Stimulated activated CD8-positive, alpha-beta memory T cell treated with anti-CD3 and anti-CD28 coated beads, Interleukin-12 subunit alpha, Interleukin-12 subunit beta, amount 100 ng/mL, for 4 hours (primary cell): ENCODE measurements around the gene BCL11A.

Experiments
- DNase-seq: peaks from one replicate; pipeline ENCODE4 v3.0.0-alpha.2; 2020; ENCODE audit warnings: low read depth

The BCL11A gene

DNA sequence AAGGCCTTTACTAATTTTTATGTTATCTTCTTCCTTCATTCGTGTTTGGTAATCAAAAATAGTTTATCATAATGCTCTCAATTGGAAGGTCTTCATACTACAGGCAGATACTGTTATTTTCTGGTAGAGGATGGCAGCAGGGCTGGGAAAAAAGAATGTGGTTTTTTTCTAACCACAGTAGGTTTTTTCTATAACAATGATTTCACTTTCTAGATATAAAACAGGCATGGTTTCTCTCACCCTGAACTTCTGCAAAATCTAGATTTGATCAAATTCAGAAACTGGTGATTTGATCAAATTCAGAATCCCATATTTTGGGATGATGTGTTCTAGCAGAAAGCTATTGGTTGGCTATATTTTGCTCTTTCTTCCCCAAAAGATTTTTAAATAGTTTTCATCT is 27.6 kb downstream of the BCL11A start:
- DNase-seq = no peak

DNA sequence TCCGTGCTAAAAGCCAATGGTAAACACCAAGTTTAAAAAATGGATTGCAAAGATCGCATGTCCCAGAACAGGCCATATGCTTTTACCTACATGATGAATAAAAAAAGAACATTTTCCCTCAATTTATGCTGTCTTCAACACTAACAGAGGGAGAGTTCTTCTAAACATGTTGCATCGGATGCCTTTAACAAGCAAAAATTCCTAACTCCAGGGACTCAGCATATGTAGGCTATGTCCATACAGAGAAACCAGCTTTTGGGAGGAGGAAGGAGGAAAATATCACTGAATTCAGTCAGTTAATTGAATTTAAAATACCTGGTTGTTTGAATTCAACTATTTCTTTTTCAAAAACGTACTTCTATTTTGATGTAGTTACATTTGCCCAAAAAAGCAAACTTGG is 28.6 kb downstream of the BCL11A start:
- DNase-seq = no peak

DNA sequence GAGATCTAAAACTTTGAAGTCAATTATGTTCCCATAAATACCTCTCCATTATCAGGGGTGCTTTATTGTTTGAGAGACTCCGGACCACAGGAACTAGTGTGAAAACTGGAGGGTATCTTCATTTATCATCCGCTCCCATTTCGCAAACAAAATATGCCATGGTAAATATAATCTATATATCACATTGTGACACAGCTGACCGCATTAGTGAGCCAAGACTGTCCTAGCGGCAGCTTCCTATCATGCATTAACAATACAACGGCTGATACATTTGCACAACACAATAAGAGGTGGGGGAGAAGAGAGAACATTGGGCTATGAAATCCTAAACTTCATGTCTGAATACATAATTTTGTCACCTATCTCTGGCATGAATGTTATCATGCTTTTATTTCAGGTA is 29.5 kb downstream of the BCL11A start:
- DNase-seq = no peak

DNA sequence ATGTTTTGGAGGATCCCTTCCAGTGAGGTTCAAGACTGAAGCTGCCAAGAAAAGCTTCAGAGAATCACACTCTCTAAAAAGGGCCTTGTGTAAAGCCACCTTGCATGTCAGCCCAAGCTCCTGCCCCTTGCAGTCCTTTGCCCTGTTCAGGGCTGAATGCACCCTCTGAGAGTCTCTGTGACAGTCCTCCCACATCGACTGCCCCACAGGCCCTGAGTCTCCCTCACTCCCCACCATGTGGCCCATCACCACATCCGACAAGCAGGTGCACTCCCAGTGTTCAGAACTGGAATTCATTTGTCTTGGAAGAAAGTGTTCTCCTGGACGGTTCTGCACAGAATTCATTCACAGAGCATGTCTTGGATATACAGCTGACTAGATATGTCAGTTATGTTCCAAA is 31.0 kb downstream of the BCL11A start:
- DNase-seq = no peak

DNA sequence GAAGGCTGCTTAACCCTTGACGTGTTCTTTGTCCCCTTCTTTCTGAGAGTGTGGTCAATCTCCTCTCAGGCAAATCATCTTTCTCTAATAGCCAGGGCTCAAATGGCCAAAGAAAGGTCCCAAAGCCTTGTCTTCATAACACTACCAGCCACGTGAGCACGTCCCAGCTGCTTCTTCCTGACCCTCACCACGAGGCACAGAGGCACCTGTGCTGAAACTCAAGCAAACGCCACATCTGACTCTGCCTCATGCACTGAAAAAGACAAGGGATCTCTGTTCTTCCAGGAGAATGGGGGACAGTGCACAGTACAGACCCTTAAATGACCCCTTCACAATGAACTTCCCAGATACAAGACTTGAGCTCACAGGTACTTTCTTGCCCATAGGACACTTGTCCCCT is 31.8 kb downstream of the BCL11A start:
- DNase-seq = no peak

DNA sequence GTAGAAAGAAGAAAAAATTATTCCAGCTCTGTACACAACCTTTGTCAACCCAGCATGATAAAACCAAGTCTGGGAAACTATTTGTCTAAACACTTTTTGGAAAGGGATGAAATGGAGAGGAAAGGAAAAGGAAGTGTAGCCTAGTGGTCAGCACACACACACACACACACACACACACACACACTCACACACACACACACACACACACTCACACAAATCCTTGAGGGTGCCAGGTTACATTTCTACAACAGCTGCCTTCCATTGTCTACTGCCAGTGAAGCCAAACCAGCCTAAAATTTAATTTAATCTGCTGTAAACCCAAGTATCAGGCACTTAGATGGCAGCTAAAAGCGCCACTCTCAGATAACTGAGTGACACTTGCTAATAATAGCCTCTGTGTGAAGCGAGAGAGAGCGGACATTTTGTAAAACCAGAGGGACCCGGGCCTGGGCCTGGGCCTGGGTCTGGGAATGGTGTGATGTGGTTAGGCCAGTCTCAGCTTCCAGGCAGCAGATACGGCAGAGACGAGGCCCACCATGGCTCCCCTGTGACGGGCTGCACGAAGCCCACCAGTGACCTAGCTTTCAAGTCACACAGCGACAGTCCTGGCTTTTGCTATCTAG is 32.4 kb downstream of the BCL11A start:
- no peak for DNase-seq

DNA sequence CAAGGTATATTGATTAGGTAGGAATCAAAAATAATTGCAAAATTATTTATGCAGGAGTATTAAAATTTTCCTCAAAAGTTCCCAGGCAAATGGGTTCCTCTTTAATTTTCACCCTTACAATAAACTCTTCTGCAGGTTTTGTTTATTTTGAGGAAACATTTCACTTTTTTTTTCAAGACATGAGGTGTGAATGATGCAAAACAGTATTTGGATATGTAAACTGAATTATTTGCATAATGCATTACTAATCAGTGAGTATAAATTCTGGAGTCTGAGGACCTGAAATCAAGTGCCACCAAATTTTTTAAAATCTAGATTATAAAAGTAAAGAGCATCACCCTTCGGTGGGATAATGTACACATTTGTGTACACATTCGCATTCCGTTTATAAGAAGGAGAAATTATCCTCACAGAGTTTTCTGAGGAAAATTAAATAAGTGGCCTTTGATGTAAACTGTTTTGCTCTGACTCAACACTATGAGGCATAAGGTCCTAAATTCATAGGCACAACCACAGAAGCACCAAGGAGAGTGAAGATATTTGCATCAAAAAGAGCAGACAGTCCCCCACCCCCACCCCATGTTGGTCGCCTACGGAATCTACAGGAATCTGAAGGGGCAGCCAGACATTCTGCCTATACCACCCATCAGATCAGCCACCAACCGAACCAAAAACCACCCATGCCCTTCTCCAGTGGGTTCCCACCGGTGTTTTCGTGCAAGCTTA is 33.1 kb downstream of the BCL11A start:
- DNase-seq = no peak

DNA sequence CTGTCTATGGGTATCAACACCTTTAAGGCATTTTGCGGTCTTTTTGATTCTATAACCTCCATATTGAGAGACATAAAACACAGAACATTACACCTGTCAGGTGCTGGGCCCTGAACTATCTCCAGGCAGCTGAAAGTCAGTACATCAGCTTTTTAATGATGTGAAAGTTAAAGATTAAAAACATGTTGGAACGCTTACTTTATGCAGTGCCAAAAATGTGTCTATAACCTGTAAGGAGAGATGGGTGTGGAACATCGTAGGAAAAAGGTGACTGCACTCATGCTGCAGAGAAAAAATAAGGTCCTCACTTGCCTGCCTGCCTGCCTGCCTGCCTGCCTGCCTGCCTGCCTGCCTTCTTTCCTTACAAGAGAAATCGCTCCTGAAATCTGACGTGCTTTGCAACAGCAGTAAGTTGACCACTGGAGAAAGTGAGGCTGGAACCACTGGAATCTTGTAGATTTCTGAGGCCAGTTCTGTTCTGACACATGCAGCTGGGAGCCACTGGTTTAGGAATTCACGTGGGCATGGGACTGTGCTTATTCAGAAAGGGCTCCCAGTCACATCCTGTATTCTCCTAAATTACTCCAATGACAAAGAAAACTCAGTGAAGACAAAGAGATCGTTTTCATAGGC is 34.1 kb downstream of the BCL11A start:
- no peak for DNase-seq

DNA sequence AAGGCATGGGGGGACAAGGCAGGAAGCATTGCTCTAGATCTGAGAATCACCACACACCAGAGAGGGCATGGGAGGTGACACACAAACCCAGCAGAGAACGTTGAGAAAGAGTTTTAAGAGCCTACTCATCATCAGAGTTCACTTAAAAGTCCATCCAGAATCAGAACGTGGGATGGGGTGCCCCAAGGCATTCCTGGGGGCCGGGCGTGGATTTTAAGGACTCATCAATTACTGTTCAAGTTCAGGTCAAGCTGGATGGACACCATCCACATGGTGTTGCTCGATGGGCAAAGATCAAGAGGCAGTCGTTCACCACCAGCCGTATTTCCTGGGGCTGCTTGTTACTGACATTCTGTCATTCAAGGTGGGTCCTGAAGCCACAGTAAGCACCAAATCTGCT is 34.9 kb downstream of the BCL11A start:
- DNase-seq = no peak

DNA sequence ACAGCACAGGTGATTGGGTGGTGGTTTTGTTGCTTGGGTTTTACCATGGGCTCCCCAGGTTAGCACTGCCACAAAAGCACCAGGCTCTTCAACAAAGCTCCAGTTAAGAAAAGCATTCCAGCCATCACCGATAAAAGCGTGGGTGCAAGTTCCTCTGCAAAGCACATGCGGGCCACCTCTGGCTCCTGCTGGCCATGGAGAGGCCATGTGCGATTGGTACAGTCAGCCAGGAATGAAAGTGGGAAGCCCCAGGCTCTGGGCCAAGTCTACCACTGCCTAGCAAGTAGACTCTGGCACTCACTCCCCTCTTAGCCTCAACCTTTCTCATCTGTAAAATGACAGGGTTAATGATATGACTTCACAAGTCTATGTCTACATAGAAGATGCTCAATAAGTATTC is 36.0 kb downstream of the BCL11A start:
- DNase-seq = no peak

DNA sequence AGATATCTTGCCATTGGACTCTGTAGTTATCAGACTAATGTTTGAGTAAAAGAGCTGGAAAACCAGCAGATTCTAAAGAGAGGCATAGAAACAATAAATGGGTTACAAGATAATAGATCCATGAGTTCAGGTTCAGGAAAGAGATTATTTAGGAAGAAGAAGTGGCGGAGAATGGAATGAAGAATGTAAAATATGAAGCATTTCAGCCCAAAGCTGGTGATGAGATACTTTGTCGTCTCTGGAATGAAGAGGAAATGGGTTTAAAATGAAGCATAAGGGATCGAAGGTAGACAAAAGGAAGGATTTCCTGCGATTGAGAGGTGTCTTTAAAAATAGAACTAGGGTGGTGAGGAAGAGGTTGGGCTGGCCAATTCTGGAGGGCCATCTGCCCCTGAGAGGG is 36.6 kb downstream of the BCL11A start:
- DNase-seq = no peak

DNA sequence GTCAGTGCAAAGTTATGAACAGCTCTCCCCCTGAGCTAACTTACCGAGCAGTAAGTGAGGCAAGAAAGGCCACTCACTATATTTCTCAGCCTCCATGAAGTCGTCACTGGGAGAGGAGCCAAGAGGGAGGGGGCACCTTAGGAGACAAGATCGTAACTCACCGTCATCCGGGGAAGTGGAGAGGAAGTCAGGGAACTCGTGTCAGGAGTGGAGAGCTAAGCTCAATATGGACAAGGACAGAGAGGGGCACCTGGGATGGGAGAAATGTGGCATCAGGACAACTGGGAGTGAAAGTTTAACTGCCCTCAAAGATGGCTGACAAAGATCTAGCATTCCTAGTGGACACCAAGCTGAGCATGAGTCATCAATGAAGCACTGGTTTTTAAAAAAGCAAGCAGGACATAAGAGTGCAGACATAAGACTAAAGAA is 37.1 kb downstream of the BCL11A start:
- no peak for DNase-seq

DNA sequence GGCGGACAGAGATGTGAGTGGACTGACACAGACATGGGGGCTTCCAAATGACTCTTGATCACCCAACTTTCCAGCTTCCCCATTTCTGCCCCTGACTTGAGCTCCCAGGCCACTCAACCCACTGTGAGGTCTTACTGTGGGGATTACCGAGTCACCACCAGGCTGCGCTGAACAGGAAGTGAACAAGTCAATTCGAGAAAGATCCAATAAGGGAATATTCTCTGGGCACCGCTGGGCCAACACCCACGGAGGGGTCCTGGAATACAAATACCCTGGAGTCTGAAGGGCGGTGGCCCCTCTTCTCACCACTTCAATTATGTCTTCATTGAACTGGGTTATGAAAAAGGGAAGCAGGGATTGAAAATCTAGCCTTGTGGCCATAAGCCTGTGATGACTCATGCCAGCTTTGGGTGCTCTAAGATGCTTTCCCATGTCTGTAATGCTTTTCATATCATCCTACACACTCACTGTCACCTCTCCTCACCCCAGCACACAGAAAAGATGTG is 37.7 kb downstream of the BCL11A start:
- DNase-seq = no peak

DNA sequence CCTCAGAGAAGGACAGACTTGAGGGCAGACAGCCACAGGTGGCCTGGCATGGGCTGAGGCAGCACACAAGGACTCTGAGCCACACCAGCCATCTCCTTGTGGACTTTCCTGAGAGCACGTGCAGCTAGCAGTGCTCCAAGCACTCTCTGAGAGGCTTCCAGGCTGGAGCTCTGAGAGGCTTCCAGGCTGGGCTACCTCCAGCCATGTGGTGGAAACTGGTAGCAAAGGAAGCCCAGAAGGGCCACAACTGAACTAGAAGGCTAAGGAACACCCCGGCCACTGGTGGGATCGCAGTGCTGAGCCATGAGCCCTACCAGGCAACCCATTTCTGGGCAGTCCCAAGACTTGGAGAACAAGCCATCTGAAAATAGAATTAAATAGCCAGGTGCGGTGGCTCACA is 39.5 kb downstream of the BCL11A start:
- no peak for DNase-seq

DNA sequence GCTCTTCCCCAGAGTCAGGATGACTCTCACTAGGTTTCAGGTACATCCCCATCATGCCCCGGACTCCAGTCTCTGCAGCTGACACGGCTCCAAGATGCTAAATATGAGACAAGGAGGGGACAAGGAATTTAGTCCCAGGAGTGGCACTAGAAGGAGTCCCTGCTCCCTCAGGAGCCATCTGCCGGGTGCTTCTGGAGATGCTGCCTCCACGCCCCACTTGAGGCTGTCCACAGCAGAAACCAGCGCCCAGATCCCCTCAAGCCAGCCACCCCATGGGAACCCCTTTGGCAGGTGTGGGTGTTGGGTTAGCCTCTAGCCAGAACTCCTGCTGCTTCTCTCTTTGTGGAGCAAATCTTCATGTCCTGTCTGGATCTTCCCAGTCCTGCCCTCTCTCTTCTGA is 40.3 kb downstream of the BCL11A start:
- no peak for DNase-seq

DNA sequence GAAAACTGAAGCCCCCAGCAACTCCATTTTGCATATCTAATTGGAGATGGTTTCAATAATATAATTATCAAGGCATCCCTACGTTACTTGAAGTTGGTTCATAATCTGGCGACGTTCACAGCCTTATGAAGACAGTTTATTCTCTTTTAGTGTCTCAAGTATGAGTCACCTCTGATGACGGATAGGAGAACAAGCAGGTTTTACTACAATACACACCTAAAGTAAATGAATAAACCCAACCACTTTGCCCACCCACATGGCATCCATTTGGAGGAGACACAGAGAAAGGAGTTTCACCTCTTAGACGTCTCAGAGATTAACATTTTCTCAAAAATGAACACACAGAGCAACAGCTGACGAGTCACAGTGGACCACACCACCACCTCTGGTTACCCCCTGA is 40.8 kb downstream of the BCL11A start:
- no peak for DNase-seq

DNA sequence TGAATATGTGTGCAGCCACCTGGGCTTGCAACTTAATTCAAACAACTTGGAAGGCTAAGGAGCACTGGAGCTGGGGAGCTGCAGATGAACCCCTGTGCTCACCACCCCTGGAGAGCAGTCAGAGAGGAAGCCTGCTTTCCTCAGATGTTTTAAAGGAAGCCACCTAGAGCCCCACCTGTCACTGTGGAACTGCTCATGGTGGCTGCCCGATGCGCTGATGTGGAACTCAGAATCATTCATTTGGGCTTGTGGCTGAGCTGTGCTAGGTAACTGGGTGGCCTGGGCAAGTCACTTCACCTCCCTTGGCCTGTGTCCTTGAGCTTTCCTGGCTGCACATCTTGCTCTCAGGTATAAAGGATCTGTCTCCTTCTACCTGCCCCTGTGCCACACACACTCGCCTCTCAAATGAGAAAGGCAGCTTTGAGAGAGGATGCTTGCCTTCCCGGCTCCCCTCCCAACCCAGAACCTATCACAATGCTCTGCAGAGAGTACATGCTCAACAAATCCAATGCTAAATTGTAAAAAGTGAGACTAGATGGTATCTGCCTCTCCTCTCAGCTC is 41.3 kb downstream of the BCL11A start:
- no peak for DNase-seq

DNA sequence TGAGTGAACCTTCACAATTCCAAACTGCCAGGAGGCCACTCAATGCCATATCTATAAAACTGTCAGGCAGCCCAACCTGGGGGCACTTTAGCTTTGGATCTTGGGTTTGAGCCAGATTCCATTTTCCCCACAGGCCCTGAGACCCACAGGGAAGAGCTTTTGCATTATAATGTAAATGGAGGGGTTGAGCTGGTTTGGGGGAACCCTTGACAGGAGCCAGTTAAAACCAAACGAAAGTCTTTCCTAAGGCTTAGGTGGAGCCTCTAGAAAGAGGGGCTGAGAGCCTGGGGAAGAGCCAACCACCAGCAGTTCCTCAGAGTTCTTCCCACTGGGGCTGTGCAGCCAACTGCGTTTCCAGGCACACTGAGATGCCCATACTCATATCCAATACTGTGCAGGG is 42.7 kb downstream of the BCL11A start:
- DNase-seq = no peak

DNA sequence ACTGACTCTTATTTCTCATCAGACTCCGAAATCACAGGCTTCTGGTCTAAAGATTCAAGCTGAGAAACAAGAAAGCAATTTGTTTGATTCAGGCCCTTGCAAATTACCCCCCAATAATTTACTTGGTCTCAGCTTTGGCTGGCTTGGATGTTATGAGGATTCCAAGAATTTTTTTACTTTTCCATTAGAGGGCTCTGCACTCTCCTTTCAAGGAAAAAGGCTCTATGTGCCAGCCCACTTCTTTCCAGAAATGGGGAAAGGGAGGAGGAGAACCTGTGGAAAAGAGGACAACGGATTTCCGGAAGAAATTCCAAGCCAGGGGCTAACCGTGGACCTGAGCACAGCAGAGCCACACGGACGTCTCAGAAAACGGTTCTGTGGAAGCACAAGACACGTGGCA is 44.4 kb downstream of the BCL11A start:
- no peak for DNase-seq

DNA sequence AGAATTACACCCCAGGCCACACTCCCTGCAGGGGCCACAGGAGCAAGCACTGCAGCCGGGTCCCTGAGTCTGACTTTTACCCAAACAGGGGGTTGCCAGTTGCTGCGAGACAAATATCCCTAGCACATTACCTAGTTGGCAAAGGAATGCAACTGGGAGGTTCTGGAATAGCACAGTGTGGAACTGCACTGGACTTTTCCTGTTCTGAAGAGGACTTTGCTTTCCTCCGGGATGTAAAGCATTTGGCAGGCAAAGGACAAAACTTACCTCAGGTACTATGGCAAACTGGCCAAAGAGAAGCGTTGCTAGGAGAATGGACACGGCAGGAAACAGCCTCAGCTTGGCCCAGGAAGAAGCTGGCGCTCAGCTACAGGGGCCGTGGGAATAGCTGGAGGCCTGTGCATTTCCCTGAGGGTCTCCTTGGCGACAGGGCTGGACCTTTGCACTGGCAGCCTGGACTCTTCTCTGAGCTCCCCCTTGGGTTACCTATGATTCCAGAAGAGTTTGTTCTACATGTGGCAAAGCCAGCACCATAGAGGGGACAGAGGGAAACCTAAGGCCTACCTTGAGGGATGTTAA is 45.0 kb downstream of the BCL11A start:
- DNase-seq = no peak

DNA sequence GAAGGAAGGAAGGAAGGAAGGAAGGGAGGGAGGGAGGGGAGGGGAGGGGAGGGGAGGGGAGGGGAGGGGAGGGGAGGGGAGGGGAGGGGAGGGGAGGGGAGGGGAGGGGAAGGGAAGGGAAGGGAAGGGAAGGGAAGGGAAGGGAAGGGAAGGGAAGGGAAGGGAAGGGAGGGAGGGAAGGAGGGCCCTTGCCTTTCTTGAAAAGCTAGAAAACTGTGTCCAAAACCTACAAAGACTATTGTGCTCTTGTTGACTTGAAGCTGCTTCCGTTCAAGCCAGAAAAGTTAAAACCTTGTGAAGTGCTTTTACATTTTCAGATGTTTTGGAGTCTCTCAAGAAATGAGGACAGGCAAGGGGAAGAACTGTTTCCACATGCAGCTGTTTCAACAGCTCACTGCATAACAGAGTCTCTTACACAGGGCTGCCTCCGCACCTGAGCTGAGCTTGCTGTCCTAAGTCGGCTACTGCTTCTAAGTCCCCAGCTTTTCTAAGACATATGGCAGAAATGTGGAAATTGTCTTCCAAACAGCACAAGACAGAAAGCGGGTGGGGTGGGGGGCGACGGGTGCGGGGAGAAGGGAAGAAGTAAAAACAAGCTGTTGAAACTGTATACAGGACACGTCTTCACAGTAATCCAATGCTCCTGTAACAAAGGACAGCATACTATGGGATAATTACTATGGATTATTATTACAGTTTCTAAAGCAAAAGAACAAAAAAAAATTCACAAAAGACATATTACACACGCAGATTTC is 46.1 kb downstream of the BCL11A start:
- DNase-seq = no peak

DNA sequence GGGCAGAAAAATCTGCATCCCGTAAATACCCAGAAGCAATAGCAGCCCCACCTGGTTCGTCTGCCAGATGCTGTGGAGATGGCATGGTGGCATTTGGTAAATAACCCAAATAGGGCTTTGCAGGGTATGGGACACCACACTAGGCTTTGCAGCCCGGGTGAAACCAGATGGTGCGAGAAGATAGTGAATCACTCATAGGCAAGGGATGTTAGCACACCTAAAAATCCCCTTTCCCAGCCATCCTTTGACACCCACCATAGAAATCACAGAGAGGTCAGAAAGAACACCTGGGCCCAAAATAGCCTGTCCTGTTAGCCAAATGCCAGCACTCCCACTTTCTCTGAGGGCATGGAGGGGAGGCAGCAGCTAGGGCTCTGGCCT is 47.6 kb downstream of the BCL11A start:
- DNase-seq = no peak
